Activated CD8-positive, alpha-beta memory T cell treated with anti-CD3 and anti-CD28 coated beads, Interleukin-2, amount 50 U/mL, for 1 hour (primary cell): ENCODE results near the gene UBL7.

ENCODE experiments used
- DNase-seq: peaks from one replicate; pipeline ENCODE4 v3.0.0-alpha.2; 2020; ENCODE audit errors: extremely low read depth

The UBL7 gene

DNA sequence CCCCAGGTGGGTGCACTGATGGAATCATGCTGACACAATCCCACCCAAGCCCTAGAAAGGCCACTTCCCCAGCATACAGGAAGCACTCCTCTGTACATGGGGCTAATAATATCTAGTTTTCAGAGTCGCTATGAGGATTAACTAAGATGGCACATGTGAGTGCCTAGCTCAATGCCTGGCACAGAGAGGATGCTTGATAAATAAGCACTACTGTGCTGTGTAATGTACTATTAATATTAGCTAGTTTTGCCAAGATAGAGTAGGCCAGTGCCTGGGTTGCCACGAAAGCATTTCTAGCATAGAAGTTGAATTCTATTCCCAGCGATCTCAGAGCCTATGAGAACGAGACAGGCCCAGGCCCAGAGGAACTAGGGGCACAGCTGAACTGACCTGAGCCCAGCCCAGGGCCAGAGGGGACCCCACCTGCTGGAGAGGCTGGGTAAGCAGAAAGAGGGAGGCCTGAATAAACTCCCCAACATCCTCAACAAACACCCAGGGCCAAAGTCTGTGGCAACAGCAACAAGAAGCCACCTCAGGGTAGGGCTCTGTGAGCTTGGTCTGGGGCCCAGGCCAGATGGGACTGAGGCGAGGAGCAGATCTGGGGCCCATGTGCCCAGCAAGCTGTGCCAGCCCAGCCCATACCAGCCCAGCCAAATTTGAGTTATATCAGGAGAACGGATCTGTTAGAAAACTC, 19.6 kb downstream of the UBL7 start:
- no peak for DNase-seq

DNA sequence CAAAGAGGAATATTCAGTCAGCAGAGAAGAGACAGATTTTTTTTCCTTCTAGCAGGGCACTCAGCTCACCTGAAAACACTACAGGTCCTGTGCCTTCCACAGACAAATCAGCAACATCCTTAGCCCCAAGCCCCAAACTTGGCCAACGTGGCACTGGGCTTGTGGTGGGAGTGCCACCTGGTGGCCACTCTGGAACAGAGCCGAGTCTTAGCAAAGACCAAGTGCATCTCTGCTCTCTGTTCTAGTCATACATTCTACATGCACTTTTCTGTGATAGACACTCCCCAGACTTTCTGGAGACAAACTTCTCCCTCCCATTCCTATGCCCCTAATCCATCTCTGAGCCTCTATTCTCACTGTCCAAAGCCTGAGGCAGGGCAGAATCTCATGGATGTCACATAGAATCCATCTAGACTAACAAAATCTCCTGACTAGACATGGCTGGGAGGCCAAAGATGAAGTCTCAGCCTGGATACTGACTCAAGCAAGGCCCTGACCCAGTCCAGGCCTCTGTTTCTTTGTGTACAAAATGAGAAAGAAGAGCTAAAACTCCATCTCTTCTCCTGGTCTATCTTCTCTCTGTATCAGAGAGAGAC, 22.1 kb downstream of the UBL7 start:
- DNase-seq: peak; percentile 37

DNA sequence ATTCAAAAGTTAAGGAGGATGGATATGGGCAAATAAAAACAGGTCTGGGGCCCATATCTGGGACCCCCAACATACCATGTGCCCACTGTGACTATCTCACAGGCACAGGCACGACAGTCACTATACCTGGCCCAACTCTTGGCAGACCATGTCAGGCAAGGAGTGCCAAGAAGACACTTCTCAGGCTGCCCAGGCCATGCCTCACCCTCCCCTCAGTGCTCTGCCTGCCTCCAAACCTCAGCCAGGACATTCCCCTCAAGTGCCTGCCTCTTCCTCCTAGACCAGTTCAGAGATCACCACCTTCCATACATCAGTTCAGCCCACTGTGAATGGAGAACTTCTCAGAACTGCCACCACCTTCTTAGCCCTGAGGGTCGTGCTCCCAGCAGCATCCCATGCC, 22.8 kb downstream of the UBL7 start:
- no peak for DNase-seq

DNA sequence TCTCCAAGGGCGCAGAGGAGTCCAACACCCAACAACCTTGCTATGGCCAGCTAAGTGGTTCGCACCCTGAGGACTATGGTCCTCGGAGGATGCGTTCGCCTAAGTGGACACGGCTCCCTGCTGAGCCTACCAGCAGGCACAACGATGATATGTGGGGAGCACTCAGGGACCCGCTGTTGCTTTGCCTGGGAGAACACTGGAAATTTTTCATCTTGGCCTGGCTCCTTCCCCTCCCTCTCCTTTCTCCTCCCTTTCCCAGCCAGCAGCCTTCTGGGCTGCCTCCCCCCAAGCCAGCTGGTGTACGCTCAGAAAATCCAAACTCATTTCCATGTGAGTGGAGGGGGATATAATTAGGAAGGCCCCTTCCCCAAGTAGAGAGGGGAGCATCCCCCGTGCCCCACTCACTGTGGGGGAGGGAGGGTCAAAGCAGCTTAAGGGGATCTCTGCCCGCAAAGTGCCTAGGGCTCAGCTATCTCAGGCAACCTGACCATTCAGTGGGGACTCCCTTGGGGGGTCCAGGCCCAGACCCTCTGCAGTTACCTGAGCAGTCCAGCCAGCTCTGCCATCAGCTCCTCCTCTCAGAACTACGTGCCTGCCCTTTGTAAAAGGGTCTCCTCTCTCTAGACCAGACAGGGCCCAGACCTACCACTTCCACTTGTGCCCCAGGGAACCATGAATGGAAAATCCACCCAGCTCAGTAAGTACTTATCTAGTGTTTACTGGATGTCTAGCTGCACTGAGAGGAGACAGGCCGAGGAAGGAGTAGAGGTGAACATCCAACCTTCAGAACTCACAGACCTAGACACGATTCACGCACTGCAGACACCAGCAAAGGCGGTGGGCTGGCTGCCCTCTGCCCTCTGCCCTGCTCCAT, 26.5 kb downstream of the UBL7 start:
- DNase-seq: no peak

DNA sequence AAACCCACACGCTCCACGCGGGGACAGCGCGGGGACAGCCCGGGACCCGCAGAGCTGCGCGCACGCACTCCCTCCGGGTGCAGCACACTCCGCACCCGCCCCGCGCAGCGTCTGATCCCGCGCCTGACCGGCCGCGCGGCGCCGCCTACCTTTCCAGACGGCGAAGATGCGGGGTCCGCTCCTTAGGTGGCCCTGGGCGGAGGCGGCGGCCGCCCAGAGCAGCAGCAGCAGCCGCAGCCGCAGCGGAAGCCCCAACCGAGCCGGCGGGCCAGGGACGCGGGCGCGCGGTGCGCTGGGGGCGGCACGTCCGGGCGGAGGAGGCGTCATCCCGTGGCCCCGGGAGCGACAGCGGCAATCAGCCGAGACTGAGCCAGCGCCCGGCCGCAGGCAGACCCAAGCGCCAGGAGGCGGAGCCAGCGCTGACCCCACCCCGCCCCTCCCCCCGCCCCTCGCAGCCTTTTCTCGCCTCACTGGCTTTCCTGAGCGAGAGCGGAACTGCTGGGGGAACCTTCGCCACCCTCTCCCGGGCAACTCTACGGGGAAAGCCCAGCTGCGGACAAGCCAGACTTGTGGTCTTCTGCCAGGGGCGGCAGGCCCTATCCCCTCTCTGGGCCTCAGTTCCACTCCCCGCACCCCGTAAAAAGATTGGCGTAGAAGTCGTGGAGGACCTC, 27.2 kb downstream of the UBL7 start, which contains the start of gene SEMA7A:
Gene SEMA7A (minus strand): TSS at position 367 of the 671 bp plus-strand sequence. CDS start 40 bp downstream, at position 327.
- DNase-seq: peak; percentile 40

DNA sequence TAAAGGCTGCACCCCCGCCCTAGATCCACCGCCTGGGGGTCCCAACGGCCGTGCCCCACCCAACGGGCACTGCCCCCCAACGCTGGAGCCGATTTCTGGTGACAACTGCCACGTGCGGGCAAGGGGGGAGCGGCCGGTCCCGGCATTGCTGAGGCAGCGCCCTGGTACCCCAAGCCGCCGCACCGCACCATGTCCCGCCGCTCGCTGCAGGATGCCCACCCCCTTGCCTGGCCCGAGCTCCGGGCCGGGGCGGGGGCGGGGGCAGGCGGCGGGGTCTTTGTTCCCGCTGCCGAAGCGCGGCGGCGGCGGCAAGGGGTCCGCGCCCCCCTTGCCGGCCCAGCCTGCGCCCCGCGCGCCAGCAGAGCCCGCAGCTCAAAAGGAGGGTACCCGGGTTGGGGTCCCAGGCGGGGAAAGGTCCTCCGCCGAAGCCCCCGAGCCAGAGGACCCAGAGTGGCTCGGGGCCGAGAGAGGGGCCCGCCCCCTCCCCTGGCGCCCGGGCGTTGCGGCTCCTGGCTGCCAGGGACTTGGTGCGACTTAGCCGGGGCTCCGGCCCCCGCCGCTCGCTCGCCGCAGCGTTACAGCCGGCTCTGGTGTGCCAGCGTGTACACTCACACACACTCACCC, 27.9 kb downstream of the UBL7 start:
- DNase-seq: no peak

DNA sequence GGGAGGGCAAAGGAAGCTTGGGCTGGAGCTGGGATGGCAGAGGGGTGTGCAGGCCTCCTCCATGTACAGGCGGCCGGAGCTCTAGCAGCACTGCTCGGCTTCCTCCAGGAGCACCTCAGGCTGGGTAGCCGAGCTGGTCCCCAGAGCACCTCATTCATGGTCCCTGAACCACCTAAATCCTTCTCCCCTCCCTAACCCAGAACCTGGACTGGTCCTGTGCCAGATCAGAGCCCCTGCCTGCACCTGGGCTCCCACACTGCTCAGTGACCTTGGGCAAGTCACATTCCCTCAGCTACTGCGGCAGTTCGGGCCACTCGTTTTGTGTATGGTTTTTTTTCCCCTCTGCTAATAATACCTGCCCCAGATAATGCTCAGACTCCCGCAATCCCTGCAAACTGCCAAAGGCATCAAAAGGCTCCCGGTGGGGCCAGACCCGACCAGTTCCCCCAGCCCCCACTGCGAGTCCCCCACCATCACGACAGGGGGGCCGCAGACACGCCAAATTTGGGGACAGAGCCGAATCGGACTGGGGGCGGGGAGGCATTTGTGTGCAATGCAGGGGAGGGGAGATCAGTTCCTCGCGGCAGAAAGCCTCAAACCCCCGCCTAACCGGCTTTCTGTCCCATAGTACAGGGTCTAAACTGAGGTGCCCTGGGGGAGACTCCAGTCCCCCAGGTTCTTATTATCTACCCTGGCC, 28.5 kb downstream of the UBL7 start:
- no peak for DNase-seq

DNA sequence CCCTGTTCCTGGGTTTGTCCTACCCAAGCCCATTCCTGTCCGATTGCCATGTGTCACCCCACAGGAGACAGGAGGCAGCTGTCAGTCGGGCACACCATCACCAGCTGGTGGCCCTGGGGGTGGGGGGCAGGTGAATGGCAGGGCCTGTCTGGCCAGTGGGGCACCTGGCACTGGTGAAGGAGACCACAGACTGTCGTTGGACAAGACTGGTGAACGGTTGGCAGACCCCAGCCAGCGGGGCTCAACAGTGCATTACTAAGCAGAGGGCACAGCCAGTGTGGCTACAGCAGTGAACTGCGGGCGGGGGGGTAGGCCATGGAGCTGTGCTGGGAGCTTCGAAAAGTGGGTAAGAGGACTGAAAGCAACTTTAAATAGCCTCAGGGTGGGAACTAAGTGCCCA, 29.3 kb downstream of the UBL7 start:
- DNase-seq: no peak

DNA sequence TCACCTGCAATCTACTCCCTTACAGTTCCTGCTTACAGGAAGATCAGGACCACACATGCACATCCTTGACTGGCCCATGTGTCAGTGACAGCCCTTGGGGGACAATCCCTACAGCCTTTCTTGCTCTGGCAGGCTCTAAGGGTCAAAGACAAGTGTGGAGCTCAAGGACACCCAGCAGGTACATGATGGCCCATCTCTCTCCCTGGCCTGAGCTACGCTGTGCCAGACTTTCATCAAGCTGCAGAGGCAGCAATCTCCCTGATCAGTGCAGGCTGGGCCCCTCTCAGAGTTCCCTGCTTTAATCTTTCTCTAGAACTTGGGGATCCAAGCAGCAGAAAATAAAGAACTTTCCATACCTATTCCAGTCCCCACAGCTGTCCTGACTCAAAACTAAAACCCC, 29.8 kb downstream of the UBL7 start:
- no peak for DNase-seq

DNA sequence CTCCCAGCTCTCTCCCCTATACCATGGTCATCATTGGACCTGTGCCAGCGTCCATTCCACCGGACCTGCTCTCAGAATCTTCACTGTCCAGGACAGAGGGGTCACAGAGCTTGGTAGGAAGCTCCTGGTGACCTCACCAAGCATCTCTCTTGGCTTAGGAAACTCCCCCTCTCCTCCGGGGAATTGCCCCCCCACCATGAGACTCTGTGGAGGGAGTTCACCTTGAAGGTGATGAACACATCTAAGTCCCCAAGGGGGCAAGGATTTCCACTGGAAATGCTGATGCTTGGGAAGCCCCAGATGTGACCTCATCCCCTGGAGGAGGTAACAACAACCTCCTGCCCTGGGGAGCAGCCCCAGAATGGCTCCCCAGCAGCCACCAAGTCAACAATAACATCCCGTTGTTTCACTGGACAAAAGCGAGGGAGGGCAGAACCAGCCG, 30.4 kb downstream of the UBL7 start:
- no peak for DNase-seq

DNA sequence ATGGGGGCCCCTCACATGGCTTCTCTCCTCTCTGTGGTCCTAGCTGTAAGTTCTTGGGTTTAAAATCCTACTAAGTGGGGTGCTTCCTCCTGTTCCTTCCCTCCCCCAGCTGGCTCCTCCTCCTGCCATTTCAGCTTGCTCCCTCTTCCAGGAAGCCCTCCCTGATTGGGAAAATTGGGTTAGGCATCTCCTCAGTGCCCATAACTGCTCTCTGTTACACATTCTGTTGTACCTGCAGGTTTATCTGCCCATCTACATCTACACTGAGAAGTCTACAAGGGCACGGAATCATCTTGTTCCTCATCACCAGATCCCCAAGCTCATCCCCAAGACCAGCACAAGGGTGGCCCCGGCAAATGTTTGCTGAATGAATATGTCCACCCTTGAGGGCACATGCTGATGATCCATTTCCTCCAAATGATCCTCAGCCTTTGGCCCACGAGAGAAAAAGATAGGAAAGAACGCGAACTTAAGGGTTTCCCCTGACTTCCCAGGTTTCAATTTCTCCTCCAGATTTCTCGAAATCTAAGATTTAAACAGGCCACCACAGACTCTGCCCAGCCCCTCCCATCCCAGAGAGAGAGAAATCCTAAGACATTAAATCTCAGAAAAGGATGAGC, 31.1 kb downstream of the UBL7 start:
- no peak for DNase-seq

DNA sequence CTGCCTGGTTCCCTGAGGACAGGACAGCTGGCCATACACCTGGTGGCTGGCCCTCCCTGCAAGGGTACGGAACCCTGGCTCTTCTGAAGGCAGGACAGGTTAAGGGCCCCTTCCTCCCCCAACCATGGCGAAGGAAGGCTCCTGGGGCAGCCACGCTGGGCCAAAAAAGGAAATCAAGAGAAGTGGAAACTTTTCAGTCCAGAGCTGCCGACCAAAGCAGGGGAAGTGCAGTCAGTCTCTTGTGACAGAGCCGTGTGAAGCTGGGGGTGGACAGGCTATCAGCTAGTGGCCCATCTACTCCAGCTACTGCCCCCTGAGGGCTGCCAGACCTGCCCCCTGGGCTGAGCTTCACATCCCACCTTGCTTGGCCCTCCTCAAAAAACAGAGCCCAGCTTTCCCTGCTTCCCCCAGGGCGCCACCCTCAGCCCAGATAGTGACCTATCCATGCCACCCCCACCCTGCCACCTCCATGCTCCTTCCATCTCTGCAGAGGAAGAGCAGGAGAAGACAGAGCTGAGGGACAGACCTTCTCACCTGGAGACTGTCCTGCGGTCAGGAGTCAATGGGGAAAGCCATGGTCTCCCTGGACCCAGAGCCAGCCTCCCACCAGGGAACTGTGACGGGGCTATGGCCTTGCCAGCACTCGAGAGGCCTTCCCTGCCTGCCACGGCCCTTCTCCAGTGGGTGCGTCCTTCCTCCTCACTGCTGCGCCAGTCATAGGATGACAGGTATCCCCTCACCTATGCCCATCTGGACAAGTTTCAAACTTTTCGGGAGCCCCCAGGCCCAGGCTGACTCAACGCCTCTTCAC, 31.8 kb downstream of the UBL7 start:
- no peak for DNase-seq

DNA sequence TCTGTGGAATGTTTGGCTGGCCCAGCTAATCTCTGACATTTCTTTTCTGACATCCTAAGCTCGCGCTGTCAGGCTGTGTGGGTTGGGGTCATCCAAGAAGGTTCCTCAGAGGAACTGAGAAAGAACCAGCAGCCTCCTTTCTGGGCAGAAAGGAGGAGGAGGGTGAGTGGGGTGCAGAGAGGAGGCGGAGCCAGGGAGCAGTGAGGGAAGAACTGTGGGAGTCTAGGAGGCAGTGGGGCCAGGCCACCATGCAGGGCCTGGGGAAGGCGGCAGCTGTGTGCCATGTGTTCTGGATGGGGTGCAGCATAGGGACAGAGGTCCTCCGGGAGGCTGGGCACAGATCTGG, 32.5 kb downstream of the UBL7 start:
- DNase-seq: no peak

DNA sequence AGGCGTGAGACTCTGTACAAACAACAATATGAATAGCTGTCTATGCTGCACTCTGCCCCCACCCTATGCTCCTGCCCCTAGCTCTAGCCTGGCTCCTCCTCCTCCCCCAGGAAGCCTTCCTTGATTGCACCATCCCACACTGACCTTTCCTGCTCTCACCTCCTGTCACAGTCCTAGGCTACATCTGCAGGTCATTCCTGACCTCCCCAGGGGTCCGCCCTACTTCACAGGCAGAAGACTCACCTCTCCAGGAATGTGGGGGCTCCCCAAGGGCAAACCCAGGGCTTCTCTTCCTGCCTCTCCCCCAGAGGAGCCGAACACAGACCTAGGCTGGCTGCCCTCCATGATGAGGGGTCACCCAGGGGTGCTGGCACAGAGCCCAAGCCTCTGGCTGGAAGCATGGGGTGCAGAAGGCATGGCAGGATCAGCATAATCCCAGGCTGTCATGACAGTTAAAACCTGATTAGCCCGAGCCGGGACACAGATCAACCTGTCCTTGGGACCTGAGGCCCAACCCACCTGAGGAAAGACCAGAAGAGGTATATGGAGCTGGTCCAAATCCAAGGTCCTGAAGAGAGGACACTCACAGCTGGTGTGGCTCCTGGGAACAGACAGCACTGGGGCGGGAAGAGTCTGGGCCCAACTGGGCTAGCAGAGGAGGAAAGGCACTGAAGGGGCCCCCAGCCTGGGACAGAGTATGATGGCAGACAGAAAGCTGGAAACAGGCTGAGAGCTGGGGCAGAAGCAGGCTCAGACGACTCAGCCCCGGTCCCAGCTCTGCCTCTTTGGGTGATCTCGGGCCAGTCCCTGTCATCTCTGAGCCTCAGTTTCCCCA, 33.1 kb downstream of the UBL7 start:
- no peak for DNase-seq

DNA sequence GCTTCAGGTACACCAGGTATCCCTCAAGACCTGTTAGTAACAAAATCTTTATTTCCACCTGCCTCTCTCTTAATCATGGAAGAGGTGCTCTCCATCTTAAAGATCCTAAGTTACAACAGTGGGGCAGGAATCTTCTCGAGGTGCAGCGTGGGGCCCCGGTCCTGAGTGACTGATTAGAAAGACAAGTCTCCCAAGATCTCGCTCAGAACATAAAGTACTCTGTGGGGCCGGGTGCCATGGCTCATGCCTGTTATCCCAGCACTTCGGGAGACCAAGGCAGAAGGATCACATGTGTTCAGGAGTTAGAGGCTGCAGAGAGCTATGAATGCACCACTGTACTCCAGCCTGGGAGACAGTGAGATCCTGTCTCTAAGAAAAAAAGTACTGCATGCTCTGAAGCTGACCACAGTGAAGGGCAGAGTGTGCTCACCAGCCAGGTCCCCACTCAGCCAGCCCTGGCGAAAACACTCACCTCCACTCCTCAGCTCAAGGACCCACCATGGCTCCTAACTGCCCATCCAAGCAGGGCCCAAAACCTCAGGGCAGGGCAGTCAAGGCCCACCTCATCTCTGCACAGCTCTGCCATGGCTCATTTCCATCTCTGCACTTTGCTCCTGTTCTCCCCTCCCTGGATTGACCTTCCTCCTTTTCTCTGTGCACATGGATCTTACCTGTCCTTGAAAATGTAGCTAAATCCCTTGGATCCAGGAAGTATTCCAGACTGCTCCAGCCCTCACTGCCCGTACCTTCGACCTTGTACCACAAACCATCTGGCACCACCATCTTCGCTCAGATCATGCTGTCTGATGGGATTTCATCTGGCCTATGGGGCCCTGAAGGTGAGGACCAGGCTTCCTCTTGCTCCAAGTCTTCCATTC, 34.3 kb downstream of the UBL7 start:
- DNase-seq: no peak

DNA sequence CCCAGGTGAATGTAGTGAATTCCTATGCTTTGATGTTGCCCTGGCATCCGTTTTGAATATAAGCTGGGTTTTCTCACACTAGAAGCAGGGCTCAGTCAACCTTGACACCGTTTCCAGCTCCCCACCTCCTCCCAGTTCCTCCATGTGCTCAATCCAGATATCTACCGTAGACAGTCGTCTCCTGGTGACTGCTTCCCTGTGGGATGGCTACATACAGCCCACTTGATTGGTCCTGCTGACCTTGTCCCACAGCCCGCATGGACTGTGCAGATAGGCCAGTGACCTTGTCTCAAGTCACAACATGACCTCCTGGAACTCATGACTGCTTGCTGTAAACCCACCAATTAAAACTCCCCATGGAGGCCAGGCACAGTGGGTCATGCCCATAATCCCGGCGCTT, 35.3 kb downstream of the UBL7 start:
- no peak for DNase-seq

DNA sequence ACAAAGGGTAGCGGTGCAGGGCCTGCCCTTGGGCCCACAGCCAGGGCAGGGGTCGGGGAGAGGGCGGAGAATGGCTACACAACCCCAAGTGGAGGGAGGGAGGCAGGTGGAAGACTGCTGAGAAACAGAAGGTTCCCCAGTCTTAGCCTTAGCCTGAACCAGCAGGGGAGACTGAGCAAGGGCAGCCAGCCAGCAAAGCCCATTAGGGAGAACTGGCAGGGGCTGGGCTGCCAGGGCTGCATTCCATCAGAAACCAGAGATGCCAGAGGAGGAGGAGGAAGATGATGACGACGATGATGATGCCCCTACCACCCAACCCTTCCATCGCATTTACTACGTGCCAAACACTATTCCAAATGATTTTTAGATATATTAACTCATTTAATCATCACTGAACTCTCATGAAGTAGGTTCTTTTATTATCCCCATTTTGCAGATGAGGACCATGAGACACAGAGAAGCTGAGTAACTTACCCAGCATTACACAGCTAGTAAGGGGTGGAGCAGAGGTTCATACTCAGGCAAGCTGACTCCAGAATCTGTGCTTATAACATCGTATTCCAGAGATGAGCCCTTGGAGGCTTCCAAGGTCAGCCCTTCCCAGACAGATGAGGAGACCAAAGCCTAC, 35.9 kb downstream of the UBL7 start:
- no peak for DNase-seq
